Nephron progenitor cell (in vitro differentiated cells): Measurements from ENCODE around the gene OSBPL8.

Experiments
- DNase-seq: peaks from one replicate; pipeline ENCODE4 v3.0.0; 2021
- H3K27ac Mint-ChIP-seq: 2 replicates; pipeline ENCODE4 v1.8.0; 2021; ENCODE audit warnings: mild to moderate bottlenecking, moderate library complexity, mixed read lengths
- H3K27me3 Mint-ChIP-seq: 2 replicates; pipeline ENCODE4 v1.8.0; 2021; ENCODE audit warnings: mild to moderate bottlenecking, low read depth, mixed read lengths; ENCODE audit not compliant: poor library complexity
- H3K36me3 Mint-ChIP-seq: 2 replicates; pipeline ENCODE4 v1.8.0; 2021; ENCODE audit warnings: low read depth, mixed read lengths
- H3K4me1 Mint-ChIP-seq: 2 replicates; pipeline ENCODE4 v1.8.0; 2021; ENCODE audit warnings: mixed read lengths
- H3K4me3 Mint-ChIP-seq: 2 replicates; pipeline ENCODE4 v1.8.0; 2021; ENCODE audit warnings: mild to moderate bottlenecking, moderate library complexity, mixed read lengths
- H3K9me3 Mint-ChIP-seq: 2 replicates; pipeline ENCODE4 v1.8.0; 2021; ENCODE audit warnings: mild to moderate bottlenecking, moderate library complexity, mixed read lengths
- CTCF ChIP-seq: fragments of 200-600 bp; sonication (generic); IDR thresholded peaks from 2 replicates; pipeline ENCODE4 v1.5.0; 2021; ENCODE audit warnings: antibody characterized with exemption

OSBPL8 gene

GRCh38 chr12:76360316-76360715 lies 199.3 kb downstream of the OSBPL8 start:
- Mint-ChIP-seq H3K36me3 (peaks cover 71% of the 10 kb centered on the region), H3K27ac (no peak overlapping the region), H3K27me3 (no peaks in the 10 kb centered on the region), H3K9me3 (peaks cover 14% of the 10 kb centered on the region), H3K4me1 (no peaks in the 10 kb centered on the region), H3K4me3 (no peak overlapping the region)
- no peak for TF ChIP-seq CTCF
- DNase-seq: no peak

GRCh38 chr12:76356071-76356470 lies 203.5 kb downstream of the OSBPL8 start:
- Mint-ChIP-seq H3K4me1 (no peaks in the 10 kb centered on the region), H3K27me3 (no peaks in the 10 kb centered on the region), H3K36me3 (peaks cover 32% of the 10 kb centered on the region), H3K9me3 (no peaks in the 10 kb centered on the region), H3K27ac (no peak overlapping the region), H3K4me3 (no peak overlapping the region)
- no peak for TF ChIP-seq CTCF
- no peak for DNase-seq

- peak within 1 kb of the TSS; percentile 94 for H3K4me3 Mint-ChIP-seq
- H3K27ac Mint-ChIP-seq: peak within 1 kb of the TSS; percentile 93
- TF ChIP-seq CTCF: no peak
- no peaks in the 10 kb centered on the region for H3K27me3 Mint-ChIP-seq
- H3K9me3 Mint-ChIP-seq: no peaks in the 10 kb centered on the region
- H3K4me1 Mint-ChIP-seq: peaks cover 26% of the 10 kb centered on the region
- H3K36me3 Mint-ChIP-seq: no peaks in the 10 kb centered on the region
- peak; percentile 81 for DNase-seq
Measured at GRCh38 chr12:76348079-76348901, 211.3 kb downstream of the OSBPL8 start, which contains the start of gene BBS10. TSS of gene BBS10 (minus strand) at chr12:76348415. CDS start at chr12:76348358, 57 bp downstream.

- Mint-ChIP-seq H3K27ac (peak overlapping the region; percentile 93), H3K27me3 (no peaks in the 10 kb centered on the region), H3K4me1 (peaks cover 26% of the 10 kb centered on the region), H3K4me3 (peak overlapping the region; percentile 94), H3K9me3 (no peaks in the 10 kb centered on the region), H3K36me3 (no peaks in the 10 kb centered on the region)
- no peak for DNase-seq
- TF ChIP-seq CTCF: no peak
Measured at GRCh38 chr12:76346798-76347420, 212.7 kb downstream of the OSBPL8 start.

GRCh38 chr12:76346236-76346635 lies 213.3 kb downstream of the OSBPL8 start:
- no peak overlapping the region for H3K27ac Mint-ChIP-seq
- TF ChIP-seq CTCF: no peak
- H3K27me3 Mint-ChIP-seq: no peaks in the 10 kb centered on the region
- H3K4me1 Mint-ChIP-seq: peaks cover 26% of the 10 kb centered on the region
- no peaks in the 10 kb centered on the region for H3K9me3 Mint-ChIP-seq
- H3K36me3 Mint-ChIP-seq: no peaks in the 10 kb centered on the region
- peak overlapping the region; percentile 29 for H3K4me3 Mint-ChIP-seq
- no peak for DNase-seq
